IPS-18a (cell line): ENCODE results near the gene ACSM6.
"Not testable (repeated sequence)": the region's sequence is repeated elsewhere in the genome, so short reads cannot be mapped to it uniquely, and the experiment has no call there.

Experiments used
- H3K27ac ChIP-seq: one replicate; pipeline ENCODE4 v1.5.1; 2013; ENCODE audit warnings: low read length
- H3K27me3 ChIP-seq: one replicate; pipeline ENCODE4 v1.6.1; 2013; ENCODE audit warnings: mild to moderate bottlenecking, low read length; ENCODE audit not compliant: control insufficient read depth, insufficient read depth
- H3K36me3 ChIP-seq: one replicate; pipeline ENCODE4 v1.6.1; 2013; ENCODE audit warnings: low read depth, low read length; ENCODE audit not compliant: control insufficient read depth
- H3K4me1 ChIP-seq: one replicate; pipeline ENCODE4 v1.6.1; 2013; ENCODE audit warnings: low read depth, low read length; ENCODE audit not compliant: control insufficient read depth
- H3K4me3 ChIP-seq: one replicate; pipeline ENCODE4 v1.5.1; 2013; ENCODE audit warnings: low read length
- H3K9ac ChIP-seq: one replicate; pipeline ENCODE4 v1.6.1; 2013; ENCODE audit warnings: mild to moderate bottlenecking, low read length, moderate library complexity
- H3K9me3 ChIP-seq: one replicate; pipeline ENCODE4 v1.6.1; 2013; ENCODE audit warnings: low read depth, low read length; ENCODE audit not compliant: control insufficient read depth

The ACSM6 gene

DNA sequence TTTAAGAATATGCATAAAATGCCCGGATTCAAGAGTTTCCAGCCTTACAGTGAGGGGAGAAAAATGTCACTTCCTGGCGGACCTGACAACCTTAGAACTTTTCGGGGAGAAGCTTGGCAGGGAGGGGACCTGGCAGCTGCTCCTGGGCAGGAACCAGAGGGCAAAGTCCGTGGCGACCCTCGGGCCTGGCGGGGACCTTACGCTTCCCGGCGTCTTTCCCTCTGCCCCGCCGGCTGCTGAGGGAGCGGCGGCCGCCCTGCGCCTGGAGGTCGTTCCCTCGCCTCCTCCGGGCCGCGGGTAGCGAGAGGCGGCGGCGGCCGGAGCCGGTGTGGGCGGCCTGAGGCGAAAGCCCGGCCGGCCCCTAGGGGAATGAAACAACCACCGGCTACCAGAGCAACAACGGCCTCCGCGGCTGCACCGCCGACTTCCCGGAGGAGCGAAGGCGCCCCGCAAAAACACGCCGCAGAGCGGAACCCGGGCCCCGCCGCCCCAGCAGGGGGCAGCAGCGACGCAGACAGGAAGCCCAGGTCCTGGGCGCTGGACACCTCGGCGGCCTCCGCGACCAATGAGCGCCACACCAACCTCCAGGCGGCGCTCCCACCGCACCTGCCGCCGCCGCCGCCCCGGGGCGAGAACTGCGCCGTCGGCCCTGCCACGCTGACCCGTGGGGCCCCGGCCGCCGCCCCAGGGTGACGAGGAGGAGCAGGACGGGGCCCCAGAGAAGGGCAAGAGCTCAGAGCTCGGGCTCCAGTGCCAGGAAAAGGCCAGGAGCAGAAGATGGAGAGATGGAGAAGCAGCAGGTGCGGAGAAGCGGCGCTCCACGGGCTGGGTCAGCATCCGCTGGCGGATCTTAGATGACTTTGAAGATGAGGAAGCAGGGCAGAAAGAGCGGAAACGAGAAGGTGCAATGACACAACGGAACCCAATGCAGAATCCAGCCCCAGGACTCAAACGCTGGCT is 10.5 kb upstream of the ACSM6 start:
- peak overlapping the region; percentile 66 for H3K9ac ChIP-seq

DNA sequence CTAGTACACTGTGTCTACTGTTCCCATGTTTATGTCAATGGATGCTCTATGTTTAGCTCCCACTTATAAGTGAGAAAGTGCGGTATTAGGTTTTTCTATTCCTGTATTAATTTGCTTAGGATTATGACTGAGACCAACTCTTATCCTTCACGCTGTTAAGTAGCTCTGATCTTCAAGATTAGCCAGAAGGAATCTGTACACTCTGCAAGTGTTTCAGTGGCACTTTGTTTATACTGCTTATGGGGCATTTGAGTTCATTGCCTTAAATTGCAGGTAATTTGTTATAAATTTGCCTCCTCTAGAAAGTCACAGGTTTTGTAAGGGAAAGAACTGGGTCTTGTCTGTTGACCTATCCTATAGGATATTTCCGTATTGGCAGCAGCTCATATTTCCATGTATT is 6.4 kb upstream of the ACSM6 start:
- Histone ChIP-seq H3K36me3 (no peaks in the 10 kb centered on the region), H3K9ac (no peak overlapping the region), H3K27me3 (peaks cover 3% of the 10 kb centered on the region), H3K27ac (no peak overlapping the region), H3K4me1 (no peaks in the 10 kb centered on the region), H3K9me3 (no peaks in the 10 kb centered on the region), H3K4me3 (no peak overlapping the region)

More for the DNA sequence above, 10.5 kb upstream of the ACSM6 start:
- Histone ChIP-seq H3K9me3 (no peaks in the 10 kb centered on the region), H3K27ac (no peak overlapping the region), H3K4me3 (peak overlapping the region; percentile 82), H3K36me3 (no peaks in the 10 kb centered on the region), H3K4me1 (no peaks in the 10 kb centered on the region), H3K27me3 (peaks cover 3% of the 10 kb centered on the region)

DNA sequence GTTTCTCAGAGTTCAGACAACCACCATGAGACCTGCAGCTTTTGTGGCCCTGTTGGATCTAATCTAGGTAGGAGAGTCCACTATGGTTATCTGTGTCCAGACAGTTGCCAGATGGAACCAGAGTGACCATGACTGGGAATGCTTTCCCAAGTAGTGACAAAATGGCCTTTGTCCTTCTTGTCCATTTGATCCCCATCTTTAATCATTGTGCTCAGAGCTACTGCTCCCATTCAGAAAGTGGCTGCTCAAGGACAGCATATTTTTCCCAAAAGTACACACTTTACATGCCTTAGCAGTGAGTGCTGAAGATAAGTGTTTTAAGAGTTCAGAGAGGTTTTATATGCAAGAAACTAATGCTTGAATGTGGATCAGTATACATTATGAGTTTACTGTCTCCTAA is 5.4 kb upstream of the ACSM6 start:
- Histone ChIP-seq H3K9ac (no peak overlapping the region), H3K4me1 (no peaks in the 10 kb centered on the region), H3K9me3 (no peaks in the 10 kb centered on the region), H3K27me3 (peaks cover 3% of the 10 kb centered on the region), H3K27ac (no peak overlapping the region), H3K36me3 (no peaks in the 10 kb centered on the region), H3K4me3 (no peak overlapping the region)

DNA sequence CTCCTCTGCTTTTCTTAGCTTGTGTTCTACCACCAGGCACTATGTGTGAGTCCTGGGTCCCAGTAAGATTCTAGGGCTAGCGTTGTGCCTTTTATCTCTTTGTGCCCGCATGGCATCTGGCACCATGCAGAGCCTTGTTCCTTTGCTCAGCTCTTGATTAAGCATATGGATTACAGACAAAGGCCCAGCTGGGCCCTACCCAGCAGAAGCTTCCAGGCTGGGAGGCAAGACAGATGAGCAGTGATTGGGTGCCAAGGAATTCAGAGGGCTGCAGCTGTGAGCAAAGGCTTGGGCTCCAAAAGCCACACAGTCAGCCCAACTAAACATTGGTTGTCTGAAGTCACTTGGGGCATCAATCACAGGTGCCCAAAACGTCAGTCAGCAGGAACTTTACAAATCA is 2.0 kb downstream of the ACSM6 start:
- no peaks in the 10 kb centered on the region for H3K27me3 ChIP-seq
- H3K4me1 ChIP-seq = peaks cover 16% of the 10 kb centered on the region
- H3K4me3 ChIP-seq = no peak overlapping the region
- H3K36me3 ChIP-seq = no peaks in the 10 kb centered on the region
- no peaks in the 10 kb centered on the region for H3K9me3 ChIP-seq
- H3K27ac ChIP-seq = no peak overlapping the region
- no peak overlapping the region for H3K9ac ChIP-seq

DNA sequence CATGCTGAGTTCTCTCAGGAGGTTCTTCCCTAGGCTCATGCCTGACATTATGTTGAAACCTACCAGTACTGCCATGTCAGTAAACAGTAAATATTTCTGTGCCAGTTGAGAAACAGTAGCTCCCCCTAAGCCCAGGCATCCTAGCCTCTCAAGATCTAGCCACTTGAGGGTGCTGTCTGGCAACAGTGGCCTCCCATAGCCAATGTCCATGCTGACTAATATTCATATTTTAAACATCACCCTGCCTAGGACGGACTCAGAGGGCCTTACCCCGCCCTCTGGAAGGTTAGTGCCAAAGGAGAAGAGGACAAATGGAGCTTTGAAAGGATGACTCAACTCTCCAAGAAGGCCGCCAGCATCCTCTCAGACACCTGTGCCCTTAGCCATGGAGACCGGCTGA is 7.7 kb downstream of the ACSM6 start:
- Histone ChIP-seq H3K36me3 (no peaks in the 10 kb centered on the region), H3K9ac (no peak overlapping the region), H3K27ac (no peak overlapping the region), H3K4me3 (no peak overlapping the region), H3K9me3 (no peaks in the 10 kb centered on the region), H3K27me3 (no peaks in the 10 kb centered on the region), H3K4me1 (no peaks in the 10 kb centered on the region)

DNA sequence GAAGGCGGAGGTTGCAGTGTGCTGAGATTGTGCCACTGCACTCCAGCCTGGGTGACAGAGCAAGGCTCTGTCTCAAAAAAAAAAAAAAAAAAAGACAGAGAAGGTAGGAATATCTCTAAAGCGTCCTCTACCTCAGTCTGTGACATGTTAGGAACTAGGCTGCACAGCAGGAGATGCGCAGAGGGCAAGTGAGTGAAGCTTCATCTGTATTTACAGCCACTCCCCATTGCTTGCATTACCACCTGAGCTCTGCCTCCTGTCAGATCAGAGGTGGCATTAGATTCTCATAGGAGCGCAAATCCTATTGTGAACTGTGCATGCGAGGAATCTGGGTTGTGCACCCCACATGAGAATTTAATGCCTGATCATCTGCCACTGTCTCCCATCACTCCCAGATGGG is 8.8 kb downstream of the ACSM6 start:
- not testable (repeated sequence) for H3K36me3 ChIP-seq, H3K27ac ChIP-seq, H3K9ac ChIP-seq, H3K27me3 ChIP-seq, H3K9me3 ChIP-seq, H3K4me1 ChIP-seq, H3K4me3 ChIP-seq

DNA sequence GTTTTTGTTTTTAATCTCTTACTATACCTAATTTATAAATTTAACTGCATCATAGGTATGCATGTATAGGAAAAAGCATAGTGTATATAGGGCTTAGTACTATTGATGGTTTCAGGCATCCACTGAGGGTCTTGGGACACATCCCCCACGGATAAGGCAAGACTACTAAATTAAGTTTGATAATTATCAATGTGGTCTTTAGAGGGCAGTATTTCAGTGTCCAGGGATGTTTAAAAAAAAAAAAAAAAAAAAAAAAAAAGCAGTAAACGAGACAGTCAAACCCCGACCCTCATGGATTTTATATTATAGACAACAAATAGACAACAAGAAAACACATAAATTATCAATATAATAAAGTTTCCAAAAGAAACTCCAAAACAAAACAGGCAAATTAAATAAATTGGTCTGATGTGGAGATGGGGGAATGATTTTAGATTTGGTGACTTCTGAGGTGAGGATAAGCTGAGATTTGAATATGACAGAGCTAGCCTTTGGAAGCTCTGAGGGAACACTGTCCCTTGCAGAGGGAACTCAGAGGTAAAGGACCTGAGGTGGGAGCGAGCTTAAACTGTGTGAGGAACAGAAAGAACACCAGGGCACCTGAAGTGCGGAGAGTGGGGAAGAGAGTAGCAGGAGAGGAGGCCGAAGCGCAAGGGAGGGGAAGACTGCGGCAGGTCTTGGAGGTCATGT is 14.8 kb downstream of the ACSM6 start:
- Histone ChIP-seq H3K27me3 (no peaks in the 10 kb centered on the region), H3K27ac (peak overlapping the region; percentile 22), H3K9me3 (no peaks in the 10 kb centered on the region), H3K9ac (no peak overlapping the region), H3K4me1 (peaks cover 7% of the 10 kb centered on the region), H3K4me3 (no peak overlapping the region), H3K36me3 (no peaks in the 10 kb centered on the region)

DNA sequence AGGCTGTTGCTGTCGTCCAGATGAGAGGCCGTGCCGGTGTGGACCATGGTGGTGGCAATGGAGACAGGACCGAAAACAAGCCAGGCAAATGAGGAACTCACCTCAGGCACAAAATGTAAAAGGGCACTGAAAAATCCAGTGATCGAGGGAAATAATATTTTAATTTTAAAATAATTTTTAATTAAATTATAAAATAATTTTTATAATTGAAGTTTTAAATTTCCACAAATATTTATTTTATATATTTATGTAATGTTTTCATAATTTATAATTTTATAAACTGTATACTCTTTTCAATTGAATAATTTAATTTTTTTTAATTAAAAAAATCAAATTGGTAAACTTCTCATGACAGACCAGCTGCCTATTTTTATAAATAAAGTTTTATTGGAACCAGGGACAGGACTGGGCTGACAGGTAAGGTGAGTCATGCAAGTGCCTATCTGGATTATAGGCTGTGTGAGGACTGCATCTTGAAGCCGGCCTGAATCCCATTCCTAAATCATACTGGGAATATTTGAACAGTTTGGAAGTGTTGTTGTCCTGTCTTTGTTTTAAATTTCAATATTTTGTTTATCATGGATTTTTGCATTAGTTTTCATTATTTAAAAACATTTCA is 15.6 kb downstream of the ACSM6 start:
- peaks cover 7% of the 10 kb centered on the region for H3K4me1 ChIP-seq
- H3K4me3 ChIP-seq = no peak overlapping the region
- H3K9me3 ChIP-seq = no peaks in the 10 kb centered on the region
- no peaks in the 10 kb centered on the region for H3K27me3 ChIP-seq
- no peak overlapping the region for H3K27ac ChIP-seq
- no peaks in the 10 kb centered on the region for H3K36me3 ChIP-seq
- no peak overlapping the region for H3K9ac ChIP-seq

DNA sequence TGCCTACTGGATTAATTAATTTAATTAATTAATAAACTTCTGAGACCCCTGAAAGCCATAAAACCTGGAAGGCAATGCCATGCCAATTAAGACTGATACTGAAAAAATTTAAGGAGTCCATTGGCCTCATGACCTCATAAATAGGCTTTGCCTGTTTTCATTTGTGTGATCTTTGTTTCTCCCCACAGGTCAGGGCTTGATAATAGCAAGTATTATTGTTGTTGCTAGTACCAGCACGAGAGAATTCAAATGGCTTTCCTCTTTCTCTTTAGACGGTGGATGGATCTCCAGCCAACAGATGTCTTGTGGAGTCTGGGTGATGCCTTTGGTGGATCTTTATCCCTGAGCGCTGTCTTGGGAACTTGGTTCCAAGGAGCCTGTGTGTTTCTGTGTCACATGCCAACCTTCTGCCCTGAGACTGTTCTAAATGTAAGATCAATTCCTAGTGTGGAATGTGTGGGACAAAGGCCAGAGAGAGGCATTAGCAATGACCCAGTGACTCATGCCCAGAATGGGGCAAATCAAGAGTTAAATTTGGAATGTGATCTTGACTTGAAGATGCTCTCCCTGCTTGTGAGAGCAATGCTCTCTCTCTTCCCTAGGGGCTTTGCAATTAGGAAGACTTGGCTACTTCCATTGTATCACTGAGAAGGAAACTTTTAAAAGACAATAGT is 17.7 kb downstream of the ACSM6 start:
- Histone ChIP-seq H3K4me3 (no peak overlapping the region), H3K27ac (no peak overlapping the region), H3K9ac (no peak overlapping the region), H3K27me3 (no peaks in the 10 kb centered on the region), H3K9me3 (no peaks in the 10 kb centered on the region), H3K36me3 (no peaks in the 10 kb centered on the region), H3K4me1 (peaks cover 7% of the 10 kb centered on the region)

DNA sequence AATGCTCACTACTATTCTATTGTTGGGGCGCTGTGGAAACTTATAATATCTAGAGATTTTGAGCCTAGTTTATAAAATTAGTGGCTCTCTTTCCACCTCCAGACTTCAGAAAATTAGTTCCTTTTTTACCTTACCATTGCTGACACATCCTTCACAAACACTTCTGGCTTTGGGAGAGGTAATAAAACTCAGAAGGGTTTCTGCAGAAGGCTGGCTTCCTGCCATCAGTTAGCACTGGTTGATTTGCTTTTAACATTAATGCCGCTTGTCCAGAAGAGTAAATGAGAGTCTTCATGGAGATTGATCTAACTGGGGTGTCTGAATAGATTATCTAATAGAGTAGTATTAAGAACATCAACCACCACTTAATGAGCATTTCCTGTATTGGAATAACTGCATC is 20.3 kb downstream of the ACSM6 start:
- Histone ChIP-seq H3K36me3 (no peaks in the 10 kb centered on the region), H3K9me3 (no peaks in the 10 kb centered on the region), H3K4me3 (no peak overlapping the region), H3K4me1 (peaks cover under 1% of the 10 kb centered on the region), H3K27ac (no peak overlapping the region), H3K9ac (no peak overlapping the region), H3K27me3 (no peaks in the 10 kb centered on the region)

DNA sequence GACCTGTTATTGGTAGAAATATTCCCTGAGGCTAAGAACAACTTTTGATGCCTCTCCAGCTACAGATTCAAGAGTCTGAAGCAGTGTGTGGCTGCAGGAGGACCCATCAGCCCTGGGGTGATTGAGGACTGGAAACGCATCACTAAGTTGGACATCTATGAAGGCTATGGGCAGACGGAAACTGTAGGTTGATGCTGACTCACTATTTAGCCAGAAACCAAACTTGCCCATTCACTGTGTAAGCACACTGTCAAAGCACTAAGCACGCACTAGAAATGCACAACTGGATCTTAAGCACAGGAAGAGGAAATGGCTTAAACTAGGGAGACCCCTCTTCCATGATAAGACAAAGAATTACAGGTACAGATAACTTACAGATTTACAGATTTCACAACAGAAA is 20.8 kb downstream of the ACSM6 start:
- H3K4me3 ChIP-seq = no peak overlapping the region
- H3K36me3 ChIP-seq = no peaks in the 10 kb centered on the region
- no peak overlapping the region for H3K27ac ChIP-seq
- no peak overlapping the region for H3K9ac ChIP-seq
- no peaks in the 10 kb centered on the region for H3K9me3 ChIP-seq
- no peaks in the 10 kb centered on the region for H3K27me3 ChIP-seq
- H3K4me1 ChIP-seq = no peaks in the 10 kb centered on the region
